ENCODE data around the gene VIL1. TPM values are rescaled to one million over a fixed set of nuclear protein-coding genes. Genes with fewer than 3 reads are reported as not detected.

The VIL1 gene
- total RNA-seq, 1 experiment from 2014 or later, result not detected

DNA sequence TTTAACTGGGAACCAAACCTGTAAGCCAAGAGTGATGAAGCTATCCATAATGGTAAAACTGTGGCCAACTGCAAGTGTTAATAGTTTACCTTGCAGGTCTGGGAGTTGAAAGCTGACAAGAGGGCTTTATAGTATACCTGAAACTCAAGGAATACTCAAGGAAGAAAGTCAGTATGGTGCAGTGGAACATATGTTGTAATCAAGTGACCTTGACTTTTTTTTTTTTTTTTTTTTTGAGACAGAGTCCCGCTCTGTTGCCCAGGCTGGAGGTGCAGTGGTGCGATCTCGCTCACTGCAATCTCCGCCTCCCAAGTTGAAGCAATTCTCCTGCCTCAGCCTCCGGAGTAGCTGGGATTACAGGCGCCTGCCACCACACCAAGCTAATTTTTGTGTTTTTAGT lies 27.6 kb downstream of the VIL1 start:
- intact Hi-C loops (cut with micrococcal nuclease; ENCODE audit: unreplicated experiment), result no loop called here
- POLR2A ChIA-PET (ENCODE audit: low non-redundant PET), result no interaction called here
- H3K9me3 ChIP-seq (ENCODE audit: low read depth, low read length, poor library complexity, severe bottlenecking), result no peaks in the 10 kb centered on the region
- no peak overlapping the region for H3K27ac ChIP-seq (ENCODE audit: low read depth, low read length, poor library complexity, severe bottlenecking)
- CTCF ChIA-PET, result no interaction called here
- BruUV-seq (replicated peaks), result no TSS peak
- no peak overlapping the region for H3K4me3 ChIP-seq (ENCODE audit: low read depth, low read length, poor library complexity, severe bottlenecking)
- DNase-seq (ENCODE audit: low spot score), result no peak
- H3K36me3 ChIP-seq (ENCODE audit: insufficient read depth, low read length, poor library complexity, severe bottlenecking), result peaks cover 12% of the 10 kb centered on the region
- no peaks in the 10 kb centered on the region for H3K4me1 ChIP-seq (ENCODE audit: insufficient read depth, low read length, poor library complexity, severe bottlenecking)
- no peaks in the 10 kb centered on the region for H3K27me3 ChIP-seq (replicated peaks; ENCODE audit: insufficient read depth, low read depth, low read length, poor library complexity)
- no peak for TF ChIP-seq EZH2 (IDR thresholded peaks at IDR 0.05; ENCODE audit: borderline replicate concordance, low read depth, low read length, poor library complexity, severe bottlenecking)
- TF ChIP-seq, protein P1, sequence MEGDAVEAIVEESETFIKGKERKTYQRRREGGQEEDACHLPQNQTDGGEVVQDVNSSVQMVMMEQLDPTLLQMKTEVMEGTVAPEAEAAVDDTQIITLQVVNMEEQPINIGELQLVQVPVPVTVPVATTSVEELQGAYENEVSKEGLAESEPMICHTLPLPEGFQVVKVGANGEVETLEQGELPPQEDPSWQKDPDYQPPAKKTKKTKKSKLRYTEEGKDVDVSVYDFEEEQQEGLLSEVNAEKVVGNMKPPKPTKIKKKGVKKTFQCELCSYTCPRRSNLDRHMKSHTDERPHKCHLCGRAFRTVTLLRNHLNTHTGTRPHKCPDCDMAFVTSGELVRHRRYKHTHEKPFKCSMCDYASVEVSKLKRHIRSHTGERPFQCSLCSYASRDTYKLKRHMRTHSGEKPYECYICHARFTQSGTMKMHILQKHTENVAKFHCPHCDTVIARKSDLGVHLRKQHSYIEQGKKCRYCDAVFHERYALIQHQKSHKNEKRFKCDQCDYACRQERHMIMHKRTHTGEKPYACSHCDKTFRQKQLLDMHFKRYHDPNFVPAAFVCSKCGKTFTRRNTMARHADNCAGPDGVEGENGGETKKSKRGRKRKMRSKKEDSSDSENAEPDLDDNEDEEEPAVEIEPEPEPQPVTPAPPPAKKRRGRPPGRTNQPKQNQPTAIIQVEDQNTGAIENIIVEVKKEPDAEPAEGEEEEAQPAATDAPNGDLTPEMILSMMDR (conservative IDR thresholded peaks at IDR 0.05; ENCODE audit: low read depth, low read length), result no peak

DNA sequence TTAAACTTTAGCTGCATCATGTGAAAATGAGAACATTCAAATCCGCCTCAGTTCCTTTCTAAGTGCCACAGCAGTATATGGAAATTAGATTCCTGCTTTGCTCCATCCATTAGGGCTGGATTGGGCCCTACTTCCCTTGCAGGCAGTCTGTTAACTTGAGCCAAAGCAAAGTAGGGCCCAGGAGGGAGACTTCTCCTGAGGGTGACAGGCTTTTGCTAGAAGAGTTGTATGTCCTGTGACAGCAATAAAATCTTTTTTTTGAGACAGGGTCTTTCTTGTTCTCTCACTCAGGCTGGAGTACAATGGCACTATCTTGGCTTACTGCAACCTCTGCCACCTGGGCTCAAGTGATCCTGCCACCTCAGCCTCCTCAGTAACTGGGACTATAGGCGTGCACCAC lies 28.1 kb downstream of the VIL1 start:
- no TSS peak for BruUV-seq (replicated peaks)
- peaks cover 12% of the 10 kb centered on the region for H3K36me3 ChIP-seq (ENCODE audit: insufficient read depth, low read length, poor library complexity, severe bottlenecking)
- no peaks in the 10 kb centered on the region for H3K9me3 ChIP-seq (ENCODE audit: low read depth, low read length, poor library complexity, severe bottlenecking)
- intact Hi-C loops (cut with micrococcal nuclease; ENCODE audit: unreplicated experiment), result no loop called here
- H3K4me3 ChIP-seq (ENCODE audit: low read depth, low read length, poor library complexity, severe bottlenecking), result no peak overlapping the region
- no peaks in the 10 kb centered on the region for H3K27me3 ChIP-seq (replicated peaks; ENCODE audit: insufficient read depth, low read depth, low read length, poor library complexity)
- H3K4me1 ChIP-seq (ENCODE audit: insufficient read depth, low read length, poor library complexity, severe bottlenecking), result no peaks in the 10 kb centered on the region
- DNase-seq (ENCODE audit: low spot score), result no peak
- CTCF ChIA-PET, result no interaction called here
- H3K27ac ChIP-seq (ENCODE audit: low read depth, low read length, poor library complexity, severe bottlenecking), result no peak overlapping the region
- POLR2A ChIA-PET (ENCODE audit: low non-redundant PET), result no interaction called here
- TF ChIP-seq, protein P1 (conservative IDR thresholded peaks at IDR 0.05; ENCODE audit: low read depth, low read length), result no peak
- TF ChIP-seq EZH2 (IDR thresholded peaks at IDR 0.05; ENCODE audit: borderline replicate concordance, low read depth, low read length, poor library complexity, severe bottlenecking), result no peak

DNA sequence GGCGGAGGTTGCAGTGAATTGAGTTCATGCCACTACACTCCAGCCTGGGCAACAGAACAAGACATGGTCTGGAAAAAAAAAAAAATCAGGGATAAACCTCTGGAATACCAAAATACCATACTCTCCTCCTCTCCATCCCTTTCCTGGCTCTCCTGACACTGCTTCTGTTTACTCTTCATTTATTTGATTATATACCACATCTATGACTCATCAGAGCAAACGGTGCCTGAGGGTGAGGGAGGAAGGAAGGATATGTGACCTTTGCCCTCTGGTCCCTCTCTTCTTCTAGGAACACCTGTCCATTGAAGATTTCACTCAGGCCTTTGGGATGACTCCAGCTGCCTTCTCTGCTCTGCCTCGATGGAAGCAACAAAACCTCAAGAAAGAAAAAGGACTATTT lies 30.0 kb downstream of the VIL1 start:
- Histone ChIP-seq H3K4me3 (ENCODE audit: low read depth, low read length, poor library complexity, severe bottlenecking) (no peak overlapping the region), H3K9me3 (ENCODE audit: low read depth, low read length, poor library complexity, severe bottlenecking) (no peaks in the 10 kb centered on the region), H3K27ac (ENCODE audit: low read depth, low read length, poor library complexity, severe bottlenecking) (no peak overlapping the region), H3K27me3 (replicated peaks; ENCODE audit: insufficient read depth, low read depth, low read length, poor library complexity) (no peaks in the 10 kb centered on the region), H3K36me3 (ENCODE audit: insufficient read depth, low read length, poor library complexity, severe bottlenecking) (peaks cover 19% of the 10 kb centered on the region), H3K4me1 (ENCODE audit: insufficient read depth, low read length, poor library complexity, severe bottlenecking) (no peaks in the 10 kb centered on the region)
- ChIA-PET POLR2A (ENCODE audit: low non-redundant PET) (no interaction called here), CTCF (no interaction called here)
- DNase-seq (ENCODE audit: low spot score), result no peak
- no TSS peak for BruUV-seq (replicated peaks)
- intact Hi-C loops (cut with micrococcal nuclease; ENCODE audit: unreplicated experiment), result no loop called here
- TF ChIP-seq, protein P1 (conservative IDR thresholded peaks at IDR 0.05; ENCODE audit: low read depth, low read length), result no peak
- TF ChIP-seq EZH2 (IDR thresholded peaks at IDR 0.05; ENCODE audit: borderline replicate concordance, low read depth, low read length, poor library complexity, severe bottlenecking), result no peak
